ENCODE data around the gene ANKRD22.

The ANKRD22 gene

DNA sequence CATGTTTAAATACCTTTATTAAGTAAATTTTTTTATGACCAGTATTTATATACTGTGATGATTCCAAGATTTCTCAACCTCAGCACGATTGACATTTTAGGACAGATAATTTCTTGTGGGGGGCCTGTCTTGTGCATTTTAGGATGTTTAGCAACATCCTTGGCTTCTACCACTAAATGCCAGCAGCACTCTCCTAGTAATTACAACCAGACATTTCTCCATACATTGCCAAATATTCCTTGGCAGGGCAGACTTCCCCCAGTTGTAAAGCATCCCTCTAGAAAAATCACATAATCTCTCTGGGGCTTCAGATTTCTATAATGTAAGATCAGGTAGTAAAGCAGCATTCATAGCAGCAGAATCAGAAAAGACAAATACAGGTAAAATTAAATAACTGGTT, 56.9 kb downstream of the ANKRD22 start:
- DNase-seq (ENCODE audit: low read depth): peak; percentile 53

DNA sequence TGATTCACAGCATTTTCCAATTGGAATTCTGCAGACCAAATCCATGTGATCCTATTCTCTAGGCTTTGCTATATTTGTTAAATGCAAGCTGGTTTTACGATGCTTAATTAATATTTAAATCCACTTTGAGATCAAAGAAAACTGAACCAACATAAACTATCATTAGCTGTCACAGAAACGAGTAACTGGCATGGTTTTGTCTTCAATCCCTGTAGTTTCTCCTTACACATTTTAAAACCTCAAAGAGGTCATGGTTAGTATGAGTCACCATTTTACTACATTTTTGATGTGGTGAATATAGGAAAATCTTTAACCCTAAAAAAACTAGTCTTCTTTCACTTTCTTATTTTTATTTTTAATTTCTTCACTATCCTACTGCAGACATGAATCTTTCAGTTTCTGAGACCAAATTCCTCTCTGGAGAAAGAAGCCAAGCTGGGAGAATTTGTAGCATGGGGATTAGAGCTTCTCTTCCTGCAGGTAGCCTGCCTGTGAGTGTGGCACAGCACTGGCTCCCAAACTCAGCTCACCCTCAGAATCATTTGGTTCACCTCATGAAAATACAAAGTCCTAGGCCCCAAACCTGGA, 57.8 kb downstream of the ANKRD22 start:
- peak; percentile 18 for DNase-seq (ENCODE audit: low read depth)

DNA sequence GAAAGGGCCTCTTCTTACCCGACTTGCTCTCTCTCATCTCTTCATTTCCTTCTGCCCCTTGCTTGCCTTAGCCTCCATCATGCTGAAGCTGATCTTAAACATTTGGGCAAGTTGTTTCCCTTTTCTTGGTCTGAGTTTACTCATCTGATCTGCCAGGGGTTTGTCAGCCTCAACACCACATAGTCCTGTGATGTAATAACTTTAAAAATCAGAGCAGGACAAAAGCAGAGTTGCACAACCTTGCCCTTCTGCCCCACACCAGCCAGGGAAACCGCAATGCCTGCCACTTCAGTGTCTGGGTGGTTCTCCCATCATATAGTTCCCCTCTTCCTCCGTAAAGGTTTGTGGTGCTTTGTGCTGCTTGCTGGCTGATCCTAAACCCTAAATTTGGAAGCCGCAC, 59.0 kb downstream of the ANKRD22 start:
- DNase-seq (ENCODE audit: low read depth): peak; percentile 20

DNA sequence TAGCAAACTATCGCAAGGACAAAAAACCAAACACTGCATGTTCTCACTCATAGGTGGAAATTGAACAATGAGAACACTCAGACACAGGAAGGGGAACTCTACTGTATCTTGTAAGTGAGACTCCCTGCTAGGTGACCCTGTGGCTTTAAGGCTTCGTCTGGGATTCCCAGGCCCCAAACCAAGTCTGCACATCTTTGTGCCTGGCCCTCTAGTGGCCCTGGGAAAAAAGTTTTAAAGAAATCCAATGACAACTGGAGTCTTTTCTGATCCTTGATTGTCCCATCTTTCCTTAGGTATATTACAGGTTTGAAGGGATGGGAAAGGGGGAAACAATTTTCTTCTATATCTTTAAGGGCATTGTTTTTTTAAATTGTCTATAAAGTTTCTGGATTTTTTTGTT, 59.7 kb downstream of the ANKRD22 start:
- no peak for DNase-seq (ENCODE audit: low read depth)

DNA sequence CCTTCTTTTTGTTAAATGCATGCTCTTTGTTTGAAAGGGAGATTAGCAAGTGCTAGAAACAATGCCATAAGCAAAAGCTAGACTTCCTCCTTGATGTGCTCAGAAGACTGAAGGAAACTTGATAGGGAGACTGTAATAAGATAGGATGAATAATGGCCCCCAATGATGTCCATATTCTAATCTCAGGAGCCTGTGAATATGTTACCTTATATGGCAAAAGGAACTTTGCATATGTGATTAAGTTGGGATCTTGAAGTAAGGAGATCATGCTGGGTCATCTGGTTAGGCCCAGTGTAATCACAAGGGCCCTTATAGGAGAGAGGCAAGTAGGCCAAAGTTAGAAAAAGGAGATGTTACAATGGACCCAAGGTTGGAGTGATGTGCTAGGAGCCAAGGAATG, 62.7 kb downstream of the ANKRD22 start:
- no peak for DNase-seq (ENCODE audit: low read depth)

DNA sequence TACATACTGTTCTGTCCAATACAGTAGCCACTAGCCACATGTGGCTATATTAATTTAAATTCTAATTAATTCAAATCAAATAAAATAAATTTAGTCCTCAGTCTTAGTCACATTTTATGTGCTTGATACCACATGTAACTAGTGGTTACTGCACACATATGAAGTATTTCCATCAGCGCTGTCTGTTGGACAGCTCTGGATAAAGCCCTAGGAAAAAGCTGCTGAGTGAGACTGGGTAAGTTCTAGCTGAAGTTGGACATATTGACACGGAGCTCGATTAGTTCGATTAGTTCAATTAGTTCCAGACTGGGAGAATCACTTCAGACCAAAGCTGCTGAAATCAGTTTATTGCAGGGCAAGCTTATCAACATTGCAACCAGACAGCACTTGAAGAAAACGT, 64.2 kb downstream of the ANKRD22 start:
- no peak for DNase-seq (ENCODE audit: low read depth)

DNA sequence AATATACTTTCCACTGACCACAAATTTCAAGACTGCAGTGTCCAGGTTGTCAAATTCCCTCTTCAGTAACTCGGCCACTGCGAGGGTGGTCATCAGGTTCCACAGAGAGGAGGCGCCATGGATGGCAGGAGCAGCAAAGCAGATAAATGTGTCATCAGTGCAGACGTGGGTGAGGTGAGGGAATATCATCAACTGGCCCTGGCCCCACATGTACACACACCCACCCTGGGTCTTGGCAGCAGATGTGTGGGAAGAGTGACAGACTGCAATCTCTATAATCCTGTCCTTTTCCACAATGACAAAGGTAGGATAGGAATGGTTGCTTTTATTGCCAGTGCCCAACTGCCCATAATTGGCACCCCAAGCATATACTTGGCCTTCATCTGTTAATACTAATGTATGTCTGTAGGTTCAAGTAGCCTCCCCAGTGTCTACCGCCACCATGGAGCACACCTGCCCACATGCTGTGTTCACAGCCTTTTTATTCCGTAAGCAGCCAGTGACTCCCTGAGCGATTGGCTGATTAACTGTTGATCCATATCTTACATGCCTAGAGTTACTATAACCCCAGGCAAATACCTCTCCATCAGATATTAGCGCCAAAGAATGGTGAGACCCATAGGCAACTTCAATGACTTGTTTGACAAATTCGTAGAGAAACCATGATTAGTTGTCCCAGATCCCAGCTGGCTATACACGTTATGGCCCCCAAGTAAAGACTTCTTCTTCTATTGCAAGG, 65.4 kb downstream of the ANKRD22 start:
- DNase-seq (ENCODE audit: low read depth): no peak

DNA sequence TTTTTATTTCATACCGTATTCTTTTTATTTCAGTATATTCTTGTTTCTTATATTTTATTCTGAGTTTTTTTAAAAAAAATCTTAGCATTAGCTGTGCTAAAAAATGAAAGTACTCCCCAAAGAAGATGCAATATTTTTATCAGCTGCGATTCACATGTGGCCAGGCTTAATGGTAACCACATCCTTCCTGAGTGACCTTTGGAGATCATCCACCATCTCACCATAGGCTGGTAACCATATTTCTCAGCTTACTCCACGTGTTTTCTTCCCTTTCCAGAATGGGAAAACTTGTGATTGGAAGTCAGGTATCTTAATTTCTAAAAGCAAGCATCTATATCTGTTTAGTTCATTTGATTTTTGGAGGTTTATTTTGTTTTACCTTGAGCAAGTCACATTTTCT, 67.9 kb downstream of the ANKRD22 start:
- DNase-seq (ENCODE audit: low read depth): no peak

DNA sequence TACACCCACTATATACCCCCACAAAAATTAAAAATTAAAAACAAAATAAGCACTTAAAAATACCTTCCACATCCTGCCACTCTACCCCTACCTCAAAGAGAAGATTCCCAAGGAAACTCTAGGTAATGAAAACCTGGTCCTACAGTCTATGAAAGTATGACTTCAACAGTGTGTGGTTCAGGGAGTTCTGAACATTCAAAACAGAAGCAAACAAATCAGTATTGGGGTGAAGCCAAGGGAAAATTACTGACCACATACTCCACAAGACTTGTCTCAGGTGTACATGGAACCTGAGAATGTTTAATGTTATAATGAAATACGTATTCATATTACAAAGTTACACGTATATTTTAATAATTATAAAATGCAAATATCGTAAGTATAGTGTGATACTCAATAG, 69.4 kb downstream of the ANKRD22 start:
- no peak for DNase-seq (ENCODE audit: low read depth)

DNA sequence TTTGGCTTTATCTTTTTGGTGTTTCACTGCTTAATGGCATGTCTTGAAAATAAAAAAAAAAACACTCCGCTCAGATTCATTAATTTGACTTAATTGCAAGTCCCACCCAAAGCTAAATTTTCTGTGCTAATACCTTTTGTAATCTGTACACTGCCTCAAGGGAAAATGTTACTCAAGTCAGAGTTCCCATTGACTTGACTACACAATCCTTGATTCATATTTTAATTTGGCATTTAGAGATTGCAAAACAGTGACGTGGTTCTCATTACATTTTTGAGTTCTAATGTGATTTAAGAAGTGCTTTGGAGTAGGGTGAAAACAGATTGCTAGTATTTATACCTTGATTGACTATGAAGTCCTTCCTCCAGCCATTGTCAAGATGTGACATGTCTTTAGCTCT, 70.4 kb downstream of the ANKRD22 start:
- no peak for DNase-seq (ENCODE audit: low read depth)
